GM12878 (cell line): Measurements from ENCODE around the gene MTIF2.
A peak's percentile ranks its signal among the peaks of the same experiment; 100 is the strongest.

Source experiments
- BCL11A ChIP-seq: IDR thresholded peaks from 2 replicates; pipeline ENCODE4 v1.6.1; 2011; ENCODE audit warnings: low read depth, low read length
- CEBPB ChIP-seq, 2 experiments: fragments of 150-350 bp in 1 of 2; IDR thresholded peaks; 2 replicates each; pipeline ENCODE4 v1.6.1; 2012 to 2014; ENCODE audit warnings: low read depth in 2 of 2, low read length in 2 of 2, borderline replicate concordance in 1 of 2, inconsistent platforms in 1 of 2
- CHD2 ChIP-seq: IDR thresholded peaks from 2 replicates; pipeline ENCODE4 v1.6.1; 2011; ENCODE audit warnings: low read depth, low read length, improper control_type of control experiment, borderline replicate concordance
- CTCF ChIP-seq, 3 experiments: IDR thresholded peaks in 2 of 3; conservative IDR thresholded peaks in 1 of 3; 2 replicates each; pipeline ENCODE4 v1.5.1; 2011; ENCODE audit warnings: low read depth in 3 of 3, low read length in 3 of 3, mild to moderate bottlenecking in 3 of 3, control low read depth in 2 of 3, moderate library complexity in 2 of 3, inconsistent platforms in 1 of 3, mixed read lengths in 1 of 3; ENCODE audit not compliant: control insufficient read depth in 2 of 3, insufficient read depth in 1 of 3; ENCODE audit errors: extremely low read depth in 1 of 3
- JUND ChIP-seq: IDR thresholded peaks from 2 replicates; pipeline ENCODE4 v1.6.1; 2012; ENCODE audit warnings: low read depth, mild to moderate bottlenecking, low read length, improper control_type of control experiment, moderate library complexity
- MAX ChIP-seq: IDR thresholded peaks from 2 replicates; pipeline ENCODE4 v1.6.1; 2012; ENCODE audit warnings: low read depth, low read length, improper control_type of control experiment
- MYB ChIP-seq: fragments of 150-350 bp; IDR thresholded peaks from 2 replicates; pipeline ENCODE4 v1.6.1; 2014; ENCODE audit warnings: mild to moderate bottlenecking, low read depth, low read length, borderline replicate concordance
- POLR2A ChIP-seq: IDR thresholded peaks from 2 replicates; pipeline ENCODE4 v1.6.1; 2011; ENCODE audit warnings: low read depth, mild to moderate bottlenecking, low read length
- POLR2AphosphoS5 ChIP-seq: IDR thresholded peaks from 2 replicates; pipeline ENCODE4 v1.6.1; 2011; ENCODE audit warnings: mild to moderate bottlenecking, low read length, inconsistent platforms
- USF2 ChIP-seq: IDR thresholded peaks from 2 replicates; pipeline ENCODE4 v1.6.1; 2011; ENCODE audit warnings: low read depth, low read length, improper control_type of control experiment, borderline replicate concordance
- YY1 ChIP-seq: IDR thresholded peaks from 2 replicates; pipeline ENCODE4 v1.6.1; 2011; ENCODE audit warnings: low read depth, mild to moderate bottlenecking, low read length
- ZBED1 ChIP-seq: IDR thresholded peaks from 2 replicates; pipeline ENCODE4 v1.6.1; 2016; ENCODE audit warnings: borderline replicate concordance

GRCh38 chr2:55314985-55315384 lies 46.0 kb upstream of the MTIF2 start:
- no peak for TF ChIP-seq CTCF (IDR thresholded peaks at IDR 0.05 in 2 of 3, conservative IDR thresholded peaks at IDR 0.05 in 1 of 3; ENCODE audit: control insufficient read depth in 2 of 3, extremely low read depth in 1 of 3, insufficient read depth in 1 of 3, low read depth in 3 of 3, low read length in 3 of 3)
- TF ChIP-seq MYB: no peak
- TF ChIP-seq CEBPB (IDR thresholded peaks at IDR 0.05; ENCODE audit: borderline replicate concordance in 1 of 2, low read depth in 2 of 2, low read length in 2 of 2): no peak
- no peak for TF ChIP-seq YY1
- TF ChIP-seq POLR2AphosphoS5: no peak
- TF ChIP-seq MAX: no peak
- no peak for TF ChIP-seq POLR2A
- TF ChIP-seq JUND: no peak
- no peak for TF ChIP-seq ZBED1
- no peak for TF ChIP-seq CHD2
- TF ChIP-seq BCL11A: peak; percentile 20; the same call in 1 of the 2 replicates
- no peak for TF ChIP-seq USF2
